Tibial artery (tissue), 4 donors: ENCODE data around the gene VTI1A.

Experiments used
- DNase-seq, 2 donors: peaks; one replicate each; pipeline ENCODE4 v3.0.0-alpha.2; 2019
- H3K27ac ChIP-seq, 2 donors: fragments of 200-600 bp; sonication (generic) in 1 of 2; 1 replicate in 1 of 2; 2 replicates in 1 of 2; pipeline ENCODE4 v1.5.1; 2018 to 2019; ENCODE audit warnings: mild to moderate bottlenecking in 1 of 2
- H3K27me3 ChIP-seq, 2 donors: fragments of 200-600 bp; sonication (generic) in 1 of 2; one replicate each; pipeline versions ENCODE4 v1.5.1 to v1.6.0; 2016 to 2019
- H3K36me3 ChIP-seq, 3 donors: fragments of 200-600 bp; sonication (generic) in 2 of 3; one replicate each; pipeline ENCODE4 v1.5.1; 2016 to 2019; ENCODE audit warnings: mild to moderate bottlenecking in 2 of 3
- H3K4me1 ChIP-seq, 4 donors: fragments of 200-600 bp; sonication (generic) in 2 of 4; 1 replicate in 3 of 4; 2 replicates in 1 of 4; pipeline ENCODE4 v1.5.1; 2016 to 2019
- H3K4me3 ChIP-seq, 2 donors: fragments of 200-600 bp; sonication (generic) in 1 of 2; 1 replicate in 1 of 2; 2 replicates in 1 of 2; pipeline ENCODE4 v1.5.1; 2018 to 2019; ENCODE audit warnings: mild to moderate bottlenecking in 2 of 2
- H3K9me3 ChIP-seq, 3 donors: fragments of 200-600 bp; sonication (generic) in 1 of 3; one replicate each; pipeline ENCODE4 v1.5.1; 2016 to 2019
- CTCF ChIP-seq, 2 experiments: fragments of 200-600 bp in 1 of 2; fragments of 450-650 bp in 1 of 2; IDR thresholded peaks; one replicate each; pipeline ENCODE4 v1.5.1; 2017 to 2019; ENCODE audit warnings: antibody characterized with exemption in 2 of 2, mild to moderate bottlenecking in 1 of 2, moderate library complexity in 1 of 2
- intact Hi-C: fragments of 100-400 bp; cut with DNase I; formaldehyde crosslinking; loops from one replicate; pipeline ENCODE4 v1.15.0; 2023; ENCODE audit warnings: low total_unique reads

The VTI1A gene

GRCh38 chr10:112774798-112775197 is 327.8 kb downstream of the VTI1A start:
- intact Hi-C loops = no loop called here
- Histone ChIP-seq H3K9me3 (no peaks in the 10 kb centered on the region), H3K27me3 (no peaks in the 10 kb centered on the region), H3K36me3 (no peaks in the 10 kb centered on the region), H3K4me1 (peaks cover 0 to 11% (median 3%) of the 10 kb centered on the region in 4 donors), H3K27ac (no peak overlapping the region), H3K4me3 (no peak overlapping the region)
- TF ChIP-seq CTCF (IDR thresholded peaks at IDR 0.05) = no peak
- no peak for DNase-seq

GRCh38 chr10:112775381-112775780 is 328.4 kb downstream of the VTI1A start:
- Histone ChIP-seq H3K27ac (no peak overlapping the region), H3K4me1 (peaks cover 0 to 11% (median 3%) of the 10 kb centered on the region in 4 donors), H3K36me3 (no peaks in the 10 kb centered on the region), H3K4me3 (no peak overlapping the region), H3K9me3 (no peaks in the 10 kb centered on the region), H3K27me3 (no peaks in the 10 kb centered on the region)
- DNase-seq = no peak
- TF ChIP-seq CTCF (IDR thresholded peaks at IDR 0.05) = no peak
- intact Hi-C loops = no loop called here

- no peak for TF ChIP-seq CTCF (IDR thresholded peaks at IDR 0.05)
- DNase-seq = no peak
- H3K27me3 ChIP-seq = no peaks in the 10 kb centered on the region
- H3K9me3 ChIP-seq = no peaks in the 10 kb centered on the region
- no peak overlapping the region for H3K27ac ChIP-seq
- H3K4me3 ChIP-seq = no peak overlapping the region
- no peaks in the 10 kb centered on the region for H3K36me3 ChIP-seq
- peaks cover 0 to 11% (median 3%) of the 10 kb centered on the region in 4 donors for H3K4me1 ChIP-seq
- intact Hi-C loops = no loop called here
Measured at GRCh38 chr10:112775892-112776674, 329.1 kb downstream of the VTI1A start.

- Histone ChIP-seq H3K4me3 (no peak overlapping the region), H3K36me3 (no peaks in the 10 kb centered on the region), H3K4me1 (peaks cover 0 to 11% (median 3%) of the 10 kb centered on the region in 4 donors), H3K27ac (no peak overlapping the region), H3K27me3 (no peaks in the 10 kb centered on the region), H3K9me3 (no peaks in the 10 kb centered on the region)
- intact Hi-C loops = no loop called here
- DNase-seq = no peak
- no peak for TF ChIP-seq CTCF (IDR thresholded peaks at IDR 0.05)
Measured at GRCh38 chr10:112778579-112778978, 331.6 kb downstream of the VTI1A start.

- H3K27ac ChIP-seq = no peak overlapping the region
- H3K9me3 ChIP-seq = no peaks in the 10 kb centered on the region
- no peak for DNase-seq
- H3K4me1 ChIP-seq = peaks cover 0 to 11% (median 3%) of the 10 kb centered on the region in 4 donors
- intact Hi-C loops = no loop called here
- H3K27me3 ChIP-seq = no peaks in the 10 kb centered on the region
- TF ChIP-seq CTCF (IDR thresholded peaks at IDR 0.05) = no peak
- no peaks in the 10 kb centered on the region for H3K36me3 ChIP-seq
- H3K4me3 ChIP-seq = no peak overlapping the region
Measured at GRCh38 chr10:112779025-112779770, 332.2 kb downstream of the VTI1A start.
